Activated CD8-positive, alpha-beta T cell treated with anti-CD3 and anti-CD28 coated beads for 36 hours (primary cell): Measurements from ENCODE around the gene PKHD1. TPM values are rescaled to one million over a fixed set of nuclear protein-coding genes. Genes with fewer than 3 reads are reported as not detected.

Source experiments
- ATAC-seq: fragments of 200-7000 bp; cut with Tn5 transposase; one replicate; pipeline ENCODE4 v1.10.0; 2021; ENCODE audit warnings: mild to moderate bottlenecking, moderate library complexity
- CTCF ChIA-PET: fragments of 350-600 bp; sonication (Branson Sonifier 250); formaldehyde crosslinking; loops from one replicate; lab custom pipeline; 2021; ENCODE audit warnings: antibody characterized with exemption; lab: Charles Lee
- POLR2A ChIA-PET: fragments of 350-600 bp; sonication (Branson Sonifier 250); formaldehyde crosslinking; loops from one replicate; lab custom pipeline; 2021; ENCODE audit warnings: antibody characterized with exemption; lab: Charles Lee
- DNase-seq: peaks from one replicate; pipeline ENCODE4 v3.0.0-alpha.2; 2020
- H3K27ac Mint-ChIP-seq: one replicate; pipeline ENCODE4 v1.8.0; 2021; ENCODE audit warnings: mild to moderate bottlenecking, mixed read lengths
- H3K27me3 Mint-ChIP-seq: one replicate; pipeline ENCODE4 v1.8.0; 2021; ENCODE audit warnings: mixed read lengths
- H3K36me3 Mint-ChIP-seq: one replicate; pipeline ENCODE4 v1.8.0; 2021; ENCODE audit warnings: low read depth, mixed read lengths
- H3K4me1 Mint-ChIP-seq: one replicate; pipeline ENCODE4 v1.8.0; 2021; ENCODE audit warnings: low read depth, mixed read lengths
- H3K4me3 Mint-ChIP-seq: one replicate; pipeline ENCODE4 v1.8.0; 2021; ENCODE audit warnings: mild to moderate bottlenecking, moderate library complexity, mixed read lengths
- H3K9me3 Mint-ChIP-seq: one replicate; pipeline ENCODE4 v1.8.0; 2021; ENCODE audit warnings: mixed read lengths
- CTCF ChIP-seq: fragments of 200-600 bp; IDR thresholded peaks from one replicate; pipeline ENCODE4 v1.8.0; 2022; ENCODE audit warnings: antibody characterized with exemption, mild to moderate bottlenecking
- intact Hi-C: fragments of 100-400 bp; cut with micrococcal nuclease; formaldehyde crosslinking; loops from one replicate; pipeline ENCODE4 v1.10.0; 2022
- total RNA-seq, 2 experiments: library from RNA; stranded (reverse); gene quantifications; one replicate each; pipeline ENCODE4 v1.2.3, GENCODE V29; 2021

Gene PKHD1
- total RNA-seq, 2 experiments from 2014 or later: not detected

DNA sequence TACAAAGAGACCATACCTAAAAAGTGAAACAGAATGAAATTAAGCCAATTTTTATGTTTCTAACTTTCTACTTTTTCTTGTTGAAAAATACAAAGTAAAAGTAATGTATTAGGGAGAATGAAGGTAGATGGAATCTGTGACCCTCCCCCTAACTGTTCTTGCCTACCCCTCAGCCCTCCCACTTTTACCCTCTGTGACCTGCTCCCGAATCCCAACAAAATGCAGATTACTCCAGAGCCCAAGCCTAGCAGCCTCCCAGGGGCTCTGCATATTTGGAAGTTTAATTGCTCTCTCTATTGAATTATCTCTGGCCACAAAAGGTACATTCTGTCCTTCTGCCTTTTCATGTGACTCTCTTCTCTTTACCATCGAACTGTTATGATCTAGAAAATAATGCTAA is 201.5 kb downstream of the PKHD1 start:
- Mint-ChIP-seq H3K27ac (no peak overlapping the region), H3K36me3 (no peaks in the 10 kb centered on the region), H3K27me3 (no peaks in the 10 kb centered on the region), H3K4me1 (no peaks in the 10 kb centered on the region), H3K9me3 (no peaks in the 10 kb centered on the region), H3K4me3 (no peak overlapping the region)
- ATAC-seq (no peak), DNase-seq (no peak)
- TF ChIP-seq CTCF: no peak
- intact Hi-C loops: no loop called here
- ChIA-PET CTCF (no interaction called here), POLR2A (no interaction called here)

- H3K36me3 Mint-ChIP-seq: no peaks in the 10 kb centered on the region
Observed at GRCh38 chr6:51868591-51869355, 218.6 kb downstream of the PKHD1 start.

DNA sequence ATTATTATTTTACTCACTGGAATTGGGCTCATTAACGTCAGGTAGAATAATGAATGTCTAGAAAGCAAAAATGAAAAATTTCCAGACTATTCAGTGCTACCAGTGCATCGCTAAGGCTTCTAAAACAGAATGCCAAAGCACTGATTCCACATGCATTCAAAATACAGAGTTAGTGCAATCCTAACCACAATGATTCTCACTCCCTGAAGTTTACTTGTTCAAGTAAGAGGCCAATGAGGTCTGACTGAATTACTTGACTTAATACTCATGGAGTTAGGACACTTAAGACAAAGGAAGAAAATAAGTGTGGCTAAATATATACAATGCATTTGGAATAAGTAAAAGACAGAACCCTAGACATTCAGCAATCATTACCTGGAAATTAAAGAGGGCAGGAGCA is 220.5 kb downstream of the PKHD1 start:
- intact Hi-C loops: no loop called here
- H3K4me3 Mint-ChIP-seq: no peak overlapping the region
- DNase-seq (no peak), ATAC-seq (no peak)
- peaks cover 6% of the 10 kb centered on the region for H3K27me3 Mint-ChIP-seq
- CTCF ChIA-PET: no interaction called here
- POLR2A ChIA-PET: no interaction called here
- no peak overlapping the region for H3K27ac Mint-ChIP-seq
- no peaks in the 10 kb centered on the region for H3K36me3 Mint-ChIP-seq
- no peak for TF ChIP-seq CTCF
- no peaks in the 10 kb centered on the region for H3K9me3 Mint-ChIP-seq
- no peaks in the 10 kb centered on the region for H3K4me1 Mint-ChIP-seq

More at GRCh38 chr6:51868591-51869355, 218.6 kb downstream of the PKHD1 start:
- ATAC-seq (no peak), DNase-seq (no peak)
- intact Hi-C loops: no loop called here
- Mint-ChIP-seq H3K27ac (no peak overlapping the region), H3K27me3 (peaks cover 3% of the 10 kb centered on the region), H3K9me3 (no peaks in the 10 kb centered on the region), H3K4me1 (no peaks in the 10 kb centered on the region), H3K4me3 (no peak overlapping the region)
- ChIA-PET CTCF (interaction anchor here (1.0 kb wide), 1 partner anchor 14 kb away, joined by 3 read pairs; no protein-coding TSS in a partner anchor), POLR2A (no interaction called here)
- no peak for TF ChIP-seq CTCF

DNA sequence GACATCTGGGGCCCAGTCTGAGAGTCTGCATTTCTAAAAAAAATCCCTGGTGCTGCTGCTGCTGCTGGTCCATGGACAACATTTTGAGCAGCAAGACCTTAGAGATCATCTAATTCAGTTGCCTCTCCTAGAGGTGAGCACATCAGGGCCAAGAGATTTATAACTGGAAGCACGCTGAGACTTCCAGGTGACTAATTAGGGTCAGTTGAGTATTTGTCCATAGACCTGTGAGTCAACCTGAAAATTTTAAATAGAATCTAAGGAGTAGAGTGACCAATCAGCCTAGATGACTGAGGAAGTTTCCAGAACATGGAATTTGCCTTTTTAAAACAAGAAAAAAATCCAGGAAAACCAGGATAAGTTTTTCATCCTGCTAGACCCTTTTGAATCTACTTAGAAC is 221.4 kb downstream of the PKHD1 start:
- Mint-ChIP-seq H3K27ac (no peak overlapping the region), H3K9me3 (no peaks in the 10 kb centered on the region), H3K4me1 (no peaks in the 10 kb centered on the region), H3K4me3 (no peak overlapping the region), H3K27me3 (peaks cover 6% of the 10 kb centered on the region), H3K36me3 (no peaks in the 10 kb centered on the region)
- no peak for TF ChIP-seq CTCF
- CTCF ChIA-PET: interaction anchor here (1.1 kb wide), 1 partner anchor 12 kb away, joined by 3 read pairs; no protein-coding TSS in a partner anchor
- no peak for DNase-seq
- POLR2A ChIA-PET: no interaction called here
- no peak for ATAC-seq
- intact Hi-C loops: no loop called here

DNA sequence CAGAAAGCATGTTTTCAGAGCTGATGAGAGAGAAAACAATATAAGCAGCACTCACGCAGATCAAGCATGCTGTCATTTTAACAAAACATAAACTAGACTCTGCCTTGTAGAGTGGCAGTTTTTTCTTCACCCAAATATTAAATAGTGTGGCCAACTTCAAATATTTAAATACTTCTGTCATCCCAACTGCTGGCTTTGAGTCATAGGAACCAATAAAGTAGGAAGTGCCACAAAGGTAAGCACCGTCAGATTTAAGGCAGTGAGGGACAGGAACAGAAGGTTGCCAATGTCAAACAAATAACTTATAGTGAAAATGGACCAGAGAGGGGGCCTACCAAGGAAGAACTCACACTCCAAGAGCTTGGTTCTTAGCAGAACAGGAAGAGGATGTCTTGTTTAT is 222.2 kb downstream of the PKHD1 start:
- ChIA-PET CTCF (interaction anchor here (1.1 kb wide), 1 partner anchor 11 kb away, joined by 3 read pairs; no protein-coding TSS in a partner anchor), POLR2A (no interaction called here)
- DNase-seq (no peak), ATAC-seq (no peak)
- intact Hi-C loops: no loop called here
- no peak for TF ChIP-seq CTCF
- Mint-ChIP-seq H3K4me1 (no peaks in the 10 kb centered on the region), H3K9me3 (no peaks in the 10 kb centered on the region), H3K36me3 (no peaks in the 10 kb centered on the region), H3K27ac (no peak overlapping the region), H3K27me3 (peaks cover 6% of the 10 kb centered on the region), H3K4me3 (no peak overlapping the region)
